DND-41 (cell line): ENCODE measurements around the gene RRP36.

Experiments
- ATAC-seq: fragments of 200-7000 bp; cut with Tn5 transposase; 3 replicates; pipeline ENCODE4 v1.9.1; 2021; ENCODE audit warnings: low read depth; ENCODE audit not compliant: insufficient read depth
- DNase-seq: peaks from one replicate; pipeline ENCODE4 v3.0.0-alpha.2; 2020
- H2AFZ ChIP-seq: 2 replicates; pipeline ENCODE4 v1.6.0; 2012; ENCODE audit warnings: low read depth, low read length
- H3K27ac ChIP-seq: 2 replicates; pipeline ENCODE4 v1.5.1; 2012; ENCODE audit warnings: low read length, inconsistent platforms
- H3K27me3 ChIP-seq: fragments of 200-600 bp; sonication (generic); 2 replicates; pipeline ENCODE4 v1.6.0; 2012; ENCODE audit warnings: low read length, mild to moderate bottlenecking, inconsistent platforms; ENCODE audit not compliant: insufficient read depth, poor library complexity
- H3K36me3 ChIP-seq: 2 replicates; pipeline ENCODE4 v1.5.1; 2012; ENCODE audit warnings: low read length, inconsistent platforms; ENCODE audit not compliant: insufficient read depth
- H3K4me1 ChIP-seq: 2 replicates; pipeline ENCODE4 v1.5.1; 2012; ENCODE audit warnings: mild to moderate bottlenecking, low read length; ENCODE audit not compliant: insufficient read depth
- H3K4me2 ChIP-seq: 2 replicates; pipeline ENCODE4 v1.6.0; 2012; ENCODE audit warnings: mild to moderate bottlenecking, moderate library complexity, low read length, inconsistent platforms; ENCODE audit not compliant: insufficient read depth
- H3K4me3 ChIP-seq, 2 experiments: fragments of 200-600 bp in 1 of 2; shearing (Covaris generic) in 1 of 2; 2 replicates each; pipeline ENCODE4 v1.5.1; 2012 to 2016; ENCODE audit warnings: inconsistent platforms in 2 of 2, low read length in 2 of 2, mild to moderate bottlenecking in 2 of 2, low read depth in 1 of 2, moderate library complexity in 1 of 2
- H3K79me2 ChIP-seq: 2 replicates; pipeline ENCODE4 v1.6.0; 2012; ENCODE audit warnings: low read length, inconsistent platforms; ENCODE audit not compliant: insufficient read depth
- H3K9ac ChIP-seq: 2 replicates; pipeline ENCODE4 v1.6.0; 2012; ENCODE audit warnings: low read depth, mild to moderate bottlenecking, inconsistent platforms, low read length, moderate library complexity
- H3K9me3 ChIP-seq: 2 replicates; pipeline ENCODE4 v1.5.1; 2012; ENCODE audit warnings: low read length, moderate library complexity, mild to moderate bottlenecking, inconsistent platforms; ENCODE audit not compliant: insufficient read depth, severe bottlenecking
- H4K20me1 ChIP-seq: 2 replicates; pipeline ENCODE4 v1.6.0; 2012; ENCODE audit warnings: low read length; ENCODE audit not compliant: insufficient read depth
- CTCF ChIP-seq: IDR thresholded peaks from 2 replicates; pipeline ENCODE4 v1.5.1; 2012; ENCODE audit warnings: borderline replicate concordance, low read length, moderate library complexity, mild to moderate bottlenecking; ENCODE audit not compliant: poor library complexity, severe bottlenecking; ENCODE audit errors: extremely low read depth
- EZH2 ChIP-seq: IDR thresholded peaks from 3 replicates; pipeline ENCODE4 v1.6.1; 2012; ENCODE audit warnings: borderline replicate concordance, low read depth, mild to moderate bottlenecking, moderate library complexity, low read length, inconsistent platforms; ENCODE audit not compliant: severe bottlenecking

RRP36 gene

DNA sequence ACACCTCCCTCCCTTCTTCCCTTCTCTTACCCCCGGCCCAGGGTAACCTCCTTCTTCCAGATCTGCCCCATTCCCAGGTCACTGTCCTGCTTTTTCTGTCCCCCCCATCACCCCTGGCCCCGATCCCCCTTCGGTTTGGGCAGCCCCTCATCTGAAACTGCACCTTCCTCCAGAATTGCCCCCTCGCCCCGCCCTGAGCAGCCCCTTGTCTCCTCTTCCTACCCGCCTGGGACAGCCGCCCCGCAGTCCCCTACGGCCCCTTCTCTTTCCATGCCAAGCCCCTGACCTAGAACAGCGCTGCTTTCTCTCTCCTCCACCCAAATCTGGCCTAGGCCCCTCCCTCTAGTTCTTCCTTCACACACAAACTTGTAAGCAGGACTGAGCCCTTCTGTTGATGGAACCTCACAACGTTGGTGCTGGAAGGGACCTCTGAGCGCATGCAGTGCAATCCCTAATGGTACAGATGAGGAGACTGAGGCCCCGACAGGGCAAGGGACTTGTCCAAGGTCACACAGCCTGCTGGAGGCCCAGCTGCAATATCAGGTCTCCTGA is 36.4 kb upstream of the RRP36 start:
- no peaks in the 10 kb centered on the region for H3K27me3 ChIP-seq
- H3K4me1 ChIP-seq, result peaks cover 49% of the 10 kb centered on the region
- peaks cover 26% of the 10 kb centered on the region for H3K36me3 ChIP-seq
- H3K27ac ChIP-seq, result peak overlapping the region; percentile 75
- H4K20me1 ChIP-seq, result peaks cover 12% of the 10 kb centered on the region; the same call in 1 of the 2 replicates
- peak overlapping the region; percentile 86 for H3K9ac ChIP-seq
- H3K4me3 ChIP-seq, result peak overlapping the region; percentile 57 to 74; a peak in 3 of 4 replicates
- TF ChIP-seq CTCF (no peak), EZH2 (no peak)
- peak overlapping the region; percentile 65 for H2AFZ ChIP-seq
- peak; percentile 7; the same call in 2 of the 3 replicates for ATAC-seq
- peak overlapping the region; percentile 81 for H3K4me2 ChIP-seq
- DNase-seq, result peak; percentile 48
- peaks cover 59% of the 10 kb centered on the region for H3K79me2 ChIP-seq
- H3K9me3 ChIP-seq, result no peaks in the 10 kb centered on the region

GRCh38 chr6:42987533-42988451 is 33.6 kb upstream of the RRP36 start:
- H3K9me3 ChIP-seq, result no peaks in the 10 kb centered on the region
- peaks cover 43% of the 10 kb centered on the region for H3K36me3 ChIP-seq
- ATAC-seq (no peak), DNase-seq (no peak)
- H3K4me2 ChIP-seq, result 0 out of 2 replicates have a peak overlapping the region, but pooled peaks have one; percentile 81
- peaks cover 75% of the 10 kb centered on the region for H3K79me2 ChIP-seq
- no peak overlapping the region for H2AFZ ChIP-seq
- TF ChIP-seq CTCF, result no peak
- TF ChIP-seq EZH2, result no peak
- H3K4me1 ChIP-seq, result peaks cover 45% of the 10 kb centered on the region
- H3K9ac ChIP-seq, result 0 out of 2 replicates have a peak overlapping the region, but pooled peaks have one; percentile 0
- no peaks in the 10 kb centered on the region for H3K27me3 ChIP-seq
- no peak overlapping the region for H3K27ac ChIP-seq
- H4K20me1 ChIP-seq, result peaks cover 12% of the 10 kb centered on the region; the same call in 1 of the 2 replicates
- H3K4me3 ChIP-seq, result no peak overlapping the region

GRCh38 chr6:42988486-42989020 is 32.9 kb upstream of the RRP36 start:
- no peak overlapping the region for H3K27ac ChIP-seq
- H3K4me2 ChIP-seq, result no peak overlapping the region
- H2AFZ ChIP-seq, result no peak overlapping the region
- peaks cover 12% of the 10 kb centered on the region; the same call in 1 of the 2 replicates for H4K20me1 ChIP-seq
- no peaks in the 10 kb centered on the region for H3K9me3 ChIP-seq
- H3K4me1 ChIP-seq, result peaks cover 40% of the 10 kb centered on the region
- H3K27me3 ChIP-seq, result no peaks in the 10 kb centered on the region
- ATAC-seq, result no peak
- no peak for TF ChIP-seq EZH2
- TF ChIP-seq CTCF, result no peak
- DNase-seq, result no peak
- peaks cover 76% of the 10 kb centered on the region for H3K79me2 ChIP-seq
- H3K36me3 ChIP-seq, result peaks cover 43% of the 10 kb centered on the region
- no peak overlapping the region for H3K4me3 ChIP-seq
- H3K9ac ChIP-seq, result no peak overlapping the region
